Measurements from ENCODE around the gene CARD19.

DNA sequence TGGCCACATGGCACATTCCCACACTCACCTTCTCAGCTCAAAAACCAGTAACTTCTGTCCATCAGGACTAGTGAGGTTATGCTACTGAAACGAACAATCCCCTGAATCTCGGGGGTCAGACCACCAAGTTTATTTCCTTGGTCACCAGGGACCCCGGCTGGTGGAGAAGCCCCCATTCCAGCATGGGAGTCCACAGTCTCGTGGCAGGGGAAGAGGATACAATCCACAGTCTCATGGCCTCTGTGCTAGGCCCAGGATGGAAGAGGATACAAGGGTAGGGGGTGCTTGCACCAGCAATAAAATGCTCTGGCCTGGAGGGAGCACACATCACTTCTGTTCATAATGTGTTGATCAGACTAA is 7.4 kb upstream of the CARD19 start:
- TF ChIP-seq, protein P1, sequence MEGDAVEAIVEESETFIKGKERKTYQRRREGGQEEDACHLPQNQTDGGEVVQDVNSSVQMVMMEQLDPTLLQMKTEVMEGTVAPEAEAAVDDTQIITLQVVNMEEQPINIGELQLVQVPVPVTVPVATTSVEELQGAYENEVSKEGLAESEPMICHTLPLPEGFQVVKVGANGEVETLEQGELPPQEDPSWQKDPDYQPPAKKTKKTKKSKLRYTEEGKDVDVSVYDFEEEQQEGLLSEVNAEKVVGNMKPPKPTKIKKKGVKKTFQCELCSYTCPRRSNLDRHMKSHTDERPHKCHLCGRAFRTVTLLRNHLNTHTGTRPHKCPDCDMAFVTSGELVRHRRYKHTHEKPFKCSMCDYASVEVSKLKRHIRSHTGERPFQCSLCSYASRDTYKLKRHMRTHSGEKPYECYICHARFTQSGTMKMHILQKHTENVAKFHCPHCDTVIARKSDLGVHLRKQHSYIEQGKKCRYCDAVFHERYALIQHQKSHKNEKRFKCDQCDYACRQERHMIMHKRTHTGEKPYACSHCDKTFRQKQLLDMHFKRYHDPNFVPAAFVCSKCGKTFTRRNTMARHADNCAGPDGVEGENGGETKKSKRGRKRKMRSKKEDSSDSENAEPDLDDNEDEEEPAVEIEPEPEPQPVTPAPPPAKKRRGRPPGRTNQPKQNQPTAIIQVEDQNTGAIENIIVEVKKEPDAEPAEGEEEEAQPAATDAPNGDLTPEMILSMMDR (IDR thresholded peaks at IDR 0.05): no peak
- TF ChIP-seq POLR2AphosphoS5 (IDR thresholded peaks at IDR 0.05): no peak

Measured in esophagus muscularis mucosa (tissue), 3 donors.